ENCODE measurements around the gene CHST6.
"Not testable (repeated sequence)": the region's sequence is repeated elsewhere in the genome, so short reads cannot be mapped to it uniquely, and the experiment has no call there.

Gene CHST6

GRCh38 chr16:75495076-75495674 lies at the start of gene CHST6:
TSS of gene CHST6 (minus strand) at chr16:75495441. CDS start at chr16:75479828, 15,613 bp downstream.
- in situ Hi-C loops (cut with HindIII; ENCODE audit: low sequenced_read_pairs) = no loop called here
- H3K4me3 ChIP-seq (ENCODE audit: low read depth, low read length) = peak within 1 kb of the TSS; percentile 48
- TF ChIP-seq, protein P1, sequence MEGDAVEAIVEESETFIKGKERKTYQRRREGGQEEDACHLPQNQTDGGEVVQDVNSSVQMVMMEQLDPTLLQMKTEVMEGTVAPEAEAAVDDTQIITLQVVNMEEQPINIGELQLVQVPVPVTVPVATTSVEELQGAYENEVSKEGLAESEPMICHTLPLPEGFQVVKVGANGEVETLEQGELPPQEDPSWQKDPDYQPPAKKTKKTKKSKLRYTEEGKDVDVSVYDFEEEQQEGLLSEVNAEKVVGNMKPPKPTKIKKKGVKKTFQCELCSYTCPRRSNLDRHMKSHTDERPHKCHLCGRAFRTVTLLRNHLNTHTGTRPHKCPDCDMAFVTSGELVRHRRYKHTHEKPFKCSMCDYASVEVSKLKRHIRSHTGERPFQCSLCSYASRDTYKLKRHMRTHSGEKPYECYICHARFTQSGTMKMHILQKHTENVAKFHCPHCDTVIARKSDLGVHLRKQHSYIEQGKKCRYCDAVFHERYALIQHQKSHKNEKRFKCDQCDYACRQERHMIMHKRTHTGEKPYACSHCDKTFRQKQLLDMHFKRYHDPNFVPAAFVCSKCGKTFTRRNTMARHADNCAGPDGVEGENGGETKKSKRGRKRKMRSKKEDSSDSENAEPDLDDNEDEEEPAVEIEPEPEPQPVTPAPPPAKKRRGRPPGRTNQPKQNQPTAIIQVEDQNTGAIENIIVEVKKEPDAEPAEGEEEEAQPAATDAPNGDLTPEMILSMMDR (IDR thresholded peaks at IDR 0.05; ENCODE audit: low read depth, low read length) = no peak
- DNase-seq (ENCODE audit: low read depth, low spot score) = peak; percentile 22

DNA sequence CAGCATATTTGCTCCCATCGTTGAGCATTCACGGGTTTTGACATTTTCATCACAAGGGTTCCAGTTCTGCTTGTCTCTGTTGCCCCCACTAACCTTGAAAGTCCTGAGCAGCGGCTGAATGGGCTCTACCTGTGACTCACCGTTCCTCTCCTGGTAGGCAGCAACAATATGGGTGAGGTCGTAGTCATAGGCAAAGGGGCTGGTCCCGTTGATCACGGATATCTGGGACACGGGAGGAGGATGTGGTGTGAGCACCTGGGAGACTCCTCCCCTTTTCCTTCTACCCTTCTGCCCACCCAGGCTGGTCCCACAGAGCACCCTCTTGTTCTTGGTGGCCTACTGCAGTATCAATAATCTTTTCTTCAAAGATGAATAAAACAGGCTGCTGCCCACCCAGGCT lies 47.2 kb upstream of the CHST6 start:
- in situ Hi-C loops (cut with HindIII; ENCODE audit: low sequenced_read_pairs); DNase-seq (ENCODE audit: low read depth, low spot score); H3K4me3 ChIP-seq (ENCODE audit: low read depth, low read length): not testable (repeated sequence)

- TF ChIP-seq, protein P1 (IDR thresholded peaks at IDR 0.05; ENCODE audit: low read depth, low read length) = no peak
- in situ Hi-C loops (cut with HindIII; ENCODE audit: low sequenced_read_pairs) = no loop called here
- no peak overlapping the region for H3K4me3 ChIP-seq (ENCODE audit: low read depth, low read length)
- no peak for DNase-seq (ENCODE audit: low read depth, low spot score)
Measured at GRCh38 chr16:75541236-75541635, 46.0 kb upstream of the CHST6 start.

GRCh38 chr16:75538882-75539565 lies 43.8 kb upstream of the CHST6 start:
- in situ Hi-C loops (cut with HindIII; ENCODE audit: low sequenced_read_pairs); DNase-seq (ENCODE audit: low read depth, low spot score): not testable (repeated sequence)

DNA sequence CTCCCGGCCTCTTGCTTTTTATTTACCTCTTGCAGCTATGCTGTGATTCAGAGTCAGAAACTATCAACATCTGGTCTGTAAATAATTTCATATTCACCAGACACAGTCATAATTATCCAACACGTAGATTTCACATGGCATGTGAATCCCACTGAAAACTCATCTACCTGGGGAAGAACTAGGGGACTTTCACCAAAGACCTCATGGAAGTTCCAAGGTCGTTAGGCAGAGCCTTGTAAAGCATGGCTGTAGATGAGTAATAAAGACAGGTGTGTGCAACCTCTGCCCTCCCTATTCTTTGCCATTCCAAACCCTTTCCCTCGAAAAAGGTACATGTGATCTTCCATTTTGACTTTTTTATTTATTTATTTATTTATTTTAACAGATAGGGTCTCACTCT lies 42.5 kb upstream of the CHST6 start:
- TF ChIP-seq, protein P1 (IDR thresholded peaks at IDR 0.05; ENCODE audit: low read depth, low read length) = no peak
- no peak for DNase-seq (ENCODE audit: low read depth, low spot score)
- H3K4me3 ChIP-seq (ENCODE audit: low read depth, low read length) = no peak overlapping the region
- in situ Hi-C loops (cut with HindIII; ENCODE audit: low sequenced_read_pairs) = no loop called here

More at GRCh38 chr16:75538882-75539565, 43.8 kb upstream of the CHST6 start:
- H3K4me3 ChIP-seq (ENCODE audit: low read depth, low read length) = not testable (repeated sequence)

DNA sequence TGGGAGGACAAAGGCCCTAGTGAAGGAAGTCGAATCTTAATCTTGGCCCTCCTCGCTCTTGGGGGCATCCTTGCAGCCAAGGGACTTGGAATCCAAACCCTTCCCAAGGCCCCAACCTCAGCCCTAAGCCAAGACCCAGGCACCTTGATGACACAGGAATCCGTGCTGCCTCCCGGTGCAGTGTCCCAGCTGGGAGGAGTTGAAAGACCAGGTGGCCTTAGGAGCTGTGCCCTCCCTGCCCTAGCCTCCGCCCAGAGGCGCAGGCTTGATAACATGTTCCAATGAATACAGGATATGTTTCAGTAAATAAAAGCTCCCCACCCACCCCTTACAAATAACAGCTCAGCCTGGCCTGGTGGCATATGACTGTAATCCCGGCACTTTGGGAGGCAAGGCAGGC lies 40.7 kb upstream of the CHST6 start, which contains the start of gene CHST5:
TSS of gene CHST5 (minus strand) at position 208 of the 400 bp plus-strand sequence. CDS start 5,724 bp downstream, outside the sequence.
- in situ Hi-C loops (cut with HindIII; ENCODE audit: low sequenced_read_pairs) = no loop called here
- TF ChIP-seq, protein P1 (IDR thresholded peaks at IDR 0.05; ENCODE audit: low read depth, low read length) = no peak
- DNase-seq (ENCODE audit: low read depth, low spot score) = no peak

DNA sequence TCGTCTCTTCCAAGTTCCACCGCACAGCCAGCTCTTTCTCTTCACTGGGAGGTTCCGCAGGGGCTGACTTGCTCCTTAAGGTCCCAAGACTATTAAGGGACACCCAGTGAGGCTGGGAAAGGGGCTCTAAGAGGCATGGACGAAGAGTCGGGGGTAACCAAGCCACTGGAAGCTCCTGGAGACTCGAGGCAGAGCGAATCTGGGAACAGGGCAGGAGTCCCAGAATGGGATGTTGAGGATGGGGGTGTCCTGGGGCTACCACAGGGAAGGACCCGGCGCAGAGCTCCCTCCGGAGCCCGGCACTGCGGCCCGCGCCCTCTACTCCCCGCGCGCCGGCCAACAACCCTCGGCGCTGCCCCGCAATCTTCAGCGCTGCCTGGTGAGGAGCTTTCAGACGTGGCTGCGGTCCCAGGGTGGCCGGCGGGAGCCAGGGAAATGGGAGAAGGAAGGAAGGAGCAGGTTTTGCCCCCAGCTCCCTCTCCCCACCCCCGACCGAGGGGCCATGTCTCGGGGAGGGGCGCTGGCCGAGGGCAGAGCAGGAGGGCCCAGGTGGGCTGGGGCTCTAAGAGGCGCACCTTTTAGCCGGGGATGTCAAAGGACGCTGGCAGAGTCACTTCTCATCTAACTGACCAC lies 40.1 kb upstream of the CHST6 start:
- TF ChIP-seq, protein P1 (IDR thresholded peaks at IDR 0.05; ENCODE audit: low read depth, low read length) = no peak
- in situ Hi-C loops (cut with HindIII; ENCODE audit: low sequenced_read_pairs) = no loop called here
- H3K4me3 ChIP-seq (ENCODE audit: low read depth, low read length) = no peak overlapping the region
- no peak for DNase-seq (ENCODE audit: low read depth, low spot score)

More for the DNA sequence above, 40.7 kb upstream of the CHST6 start, which contains the start of gene CHST5:
- no peak within 1 kb of the TSS for H3K4me3 ChIP-seq (ENCODE audit: low read depth, low read length)
